WI38 (cell line): ENCODE measurements around the gene PTGIR.

Source experiments
- H3K4me3 ChIP-seq: 2 replicates; pipeline ENCODE4 v1.5.1; 2011; ENCODE audit warnings: low read depth, mild to moderate bottlenecking, control low read depth, low read length
- TF ChIP-seq, protein P1 (sequence below): IDR thresholded peaks from 2 replicates; pipeline ENCODE4 v1.5.1; 2012; ENCODE audit warnings: low read depth, mild to moderate bottlenecking, control low read depth, low read length

Gene PTGIR

DNA sequence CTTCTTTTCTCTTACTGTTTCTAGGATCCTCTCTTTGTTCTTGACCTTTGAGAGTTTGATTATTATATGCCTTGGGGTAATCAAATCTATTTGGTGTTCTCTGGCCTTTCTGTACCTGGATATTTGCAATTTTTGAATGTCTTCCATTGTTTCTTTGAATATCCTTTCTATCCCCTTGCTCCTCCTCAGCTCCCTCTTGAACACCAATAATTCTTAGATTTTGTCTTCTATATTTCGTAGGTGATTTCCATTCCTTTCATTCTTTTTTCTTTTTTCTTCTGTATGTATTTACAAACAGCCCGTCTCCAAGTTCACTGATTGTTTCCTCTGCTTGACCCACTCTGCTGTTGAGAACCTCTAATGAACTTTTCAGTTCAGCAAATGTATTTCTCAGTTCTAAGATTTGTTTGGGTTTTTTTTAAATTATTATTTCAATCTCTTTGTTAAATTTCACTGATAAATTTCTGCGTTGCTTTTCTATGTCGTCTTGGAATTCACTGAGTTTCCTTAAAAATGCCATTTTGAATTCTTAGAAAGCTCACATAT is 26.4 kb downstream of the PTGIR start:
- H3K4me3 ChIP-seq, result no peak overlapping the region
- TF ChIP-seq, protein P1, sequence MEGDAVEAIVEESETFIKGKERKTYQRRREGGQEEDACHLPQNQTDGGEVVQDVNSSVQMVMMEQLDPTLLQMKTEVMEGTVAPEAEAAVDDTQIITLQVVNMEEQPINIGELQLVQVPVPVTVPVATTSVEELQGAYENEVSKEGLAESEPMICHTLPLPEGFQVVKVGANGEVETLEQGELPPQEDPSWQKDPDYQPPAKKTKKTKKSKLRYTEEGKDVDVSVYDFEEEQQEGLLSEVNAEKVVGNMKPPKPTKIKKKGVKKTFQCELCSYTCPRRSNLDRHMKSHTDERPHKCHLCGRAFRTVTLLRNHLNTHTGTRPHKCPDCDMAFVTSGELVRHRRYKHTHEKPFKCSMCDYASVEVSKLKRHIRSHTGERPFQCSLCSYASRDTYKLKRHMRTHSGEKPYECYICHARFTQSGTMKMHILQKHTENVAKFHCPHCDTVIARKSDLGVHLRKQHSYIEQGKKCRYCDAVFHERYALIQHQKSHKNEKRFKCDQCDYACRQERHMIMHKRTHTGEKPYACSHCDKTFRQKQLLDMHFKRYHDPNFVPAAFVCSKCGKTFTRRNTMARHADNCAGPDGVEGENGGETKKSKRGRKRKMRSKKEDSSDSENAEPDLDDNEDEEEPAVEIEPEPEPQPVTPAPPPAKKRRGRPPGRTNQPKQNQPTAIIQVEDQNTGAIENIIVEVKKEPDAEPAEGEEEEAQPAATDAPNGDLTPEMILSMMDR, result no peak

DNA sequence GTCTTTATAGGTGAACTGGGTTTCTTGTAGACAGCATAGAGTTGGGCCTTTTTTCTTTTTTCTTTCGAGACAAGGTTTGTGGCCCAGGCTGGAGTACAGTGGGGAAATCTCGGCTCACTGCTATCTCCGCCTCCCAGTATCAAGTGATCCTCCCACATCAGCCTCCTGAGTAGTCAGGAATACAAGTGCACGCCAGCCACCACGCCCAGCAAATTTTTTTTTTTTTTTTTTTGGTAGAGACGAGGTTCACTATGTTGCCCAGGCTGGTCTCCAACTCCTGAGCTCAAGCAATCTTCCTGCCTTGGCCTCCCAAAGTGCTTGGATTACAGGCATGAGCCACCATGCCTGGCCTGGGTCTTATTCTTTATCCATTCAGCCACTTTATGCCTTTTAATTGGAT is 28.9 kb downstream of the PTGIR start:
- TF ChIP-seq, protein P1, result no peak
- H3K4me3 ChIP-seq, result no peak overlapping the region

DNA sequence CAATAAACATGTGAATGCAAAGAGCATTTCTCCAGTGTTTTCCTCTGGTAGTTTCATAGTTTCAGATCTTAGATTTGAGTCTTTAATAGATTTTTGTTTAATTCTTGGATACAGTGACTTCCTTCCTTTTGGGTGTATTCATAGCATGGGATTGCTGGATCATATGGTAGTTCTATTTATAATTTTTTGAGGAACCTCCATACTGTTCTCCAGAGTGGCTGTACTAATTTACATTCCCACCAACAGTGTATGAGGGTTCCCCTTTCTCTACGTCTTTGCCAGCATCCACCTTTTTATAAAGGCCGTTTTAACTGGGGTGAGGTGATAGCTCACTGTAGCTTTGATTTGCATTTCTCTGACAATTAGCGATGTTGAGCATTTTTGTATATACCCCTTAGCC is 33.0 kb downstream of the PTGIR start:
- H3K4me3 ChIP-seq, result no peak overlapping the region

DNA sequence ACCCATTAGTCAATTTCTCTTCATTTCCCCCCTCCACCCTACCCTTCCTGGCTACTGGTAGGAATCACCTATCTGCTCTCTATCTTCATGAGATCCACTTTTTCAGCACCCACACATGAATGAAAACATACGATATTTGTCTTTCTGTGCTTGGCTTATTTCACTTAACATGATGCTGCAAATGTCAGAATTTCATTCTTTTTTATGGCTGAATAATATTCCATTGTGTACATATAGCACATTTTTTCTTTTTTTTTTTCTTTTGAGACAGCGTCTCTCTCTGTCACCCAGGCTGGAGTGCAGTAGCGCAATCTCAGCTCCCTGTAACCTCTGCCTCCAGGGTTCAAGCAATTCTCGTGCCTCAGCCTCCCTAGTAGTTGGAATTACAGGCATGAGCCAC is 33.6 kb downstream of the PTGIR start:
- TF ChIP-seq, protein P1, result no peak
- H3K4me3 ChIP-seq, result no peak overlapping the region

More for the DNA sequence above, 33.0 kb downstream of the PTGIR start:
- TF ChIP-seq, protein P1, result no peak

DNA sequence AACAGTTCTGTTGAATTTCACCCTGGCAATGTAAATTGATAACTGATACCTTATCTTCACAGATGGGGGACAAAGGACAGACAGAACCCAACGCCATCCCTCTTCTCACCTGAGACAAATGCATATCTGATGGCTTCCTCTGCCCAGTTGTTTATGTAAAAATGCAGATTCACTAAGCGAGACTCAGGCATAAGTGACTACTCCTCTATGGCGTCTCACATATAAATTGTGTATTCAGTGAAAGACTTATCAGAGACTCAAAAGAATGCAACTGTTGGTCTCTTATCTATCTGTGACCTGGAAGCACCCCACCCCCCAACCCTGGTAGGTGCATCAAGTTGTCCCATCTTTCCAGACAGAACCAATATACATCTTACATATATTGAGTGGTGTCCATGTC is 37.0 kb downstream of the PTGIR start:
- TF ChIP-seq, protein P1, result no peak
- no peak overlapping the region for H3K4me3 ChIP-seq

DNA sequence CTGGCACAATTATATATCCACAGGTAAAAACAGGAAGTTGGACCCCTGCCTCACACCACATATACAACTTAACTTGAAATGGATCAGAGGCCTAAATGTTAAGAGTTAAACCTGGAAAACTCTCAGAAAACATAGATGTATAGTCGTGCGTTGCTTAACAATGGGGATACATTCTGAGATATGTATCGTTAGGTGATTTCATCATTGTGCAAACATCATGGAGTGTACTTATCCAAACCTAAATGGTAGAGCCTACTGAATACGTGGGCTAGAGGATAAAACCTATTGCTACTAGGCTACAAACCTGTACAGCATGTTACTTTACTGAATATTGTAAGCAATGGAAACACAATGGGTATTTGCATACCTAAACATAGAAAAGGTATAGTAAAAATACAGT is 38.6 kb downstream of the PTGIR start:
- TF ChIP-seq, protein P1, result no peak

DNA sequence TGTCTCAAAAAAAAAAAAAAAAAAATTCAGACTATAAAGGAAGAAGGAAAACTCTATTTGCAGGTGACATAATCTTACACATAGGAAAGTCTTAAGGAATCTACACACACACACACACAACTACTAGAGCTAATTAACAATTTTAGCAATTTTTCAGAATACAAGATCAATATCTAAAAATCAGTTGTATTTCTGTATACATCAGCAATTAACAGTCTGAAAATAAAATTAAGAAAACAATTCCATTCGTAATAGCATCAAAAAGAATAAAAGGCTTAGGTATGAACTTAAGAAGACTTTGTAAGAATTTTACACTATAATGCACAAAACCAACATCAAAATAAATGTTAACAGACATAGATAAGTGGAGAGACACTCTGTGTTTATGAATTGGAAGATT is 39.4 kb downstream of the PTGIR start:
- H3K4me3 ChIP-seq, result no peak overlapping the region
- TF ChIP-seq, protein P1, result no peak

More for the DNA sequence above, 38.6 kb downstream of the PTGIR start:
- no peak overlapping the region for H3K4me3 ChIP-seq
